GM19099 (cell line): ENCODE measurements around the gene KRIT1.

ENCODE experiments used
- POLR2A ChIP-seq: IDR thresholded peaks from 3 replicates; pipeline ENCODE4 v1.6.1; 2011; ENCODE audit warnings: low read depth; ENCODE audit not compliant: insufficient read length; ENCODE audit errors: extremely low read depth

Gene KRIT1

DNA sequence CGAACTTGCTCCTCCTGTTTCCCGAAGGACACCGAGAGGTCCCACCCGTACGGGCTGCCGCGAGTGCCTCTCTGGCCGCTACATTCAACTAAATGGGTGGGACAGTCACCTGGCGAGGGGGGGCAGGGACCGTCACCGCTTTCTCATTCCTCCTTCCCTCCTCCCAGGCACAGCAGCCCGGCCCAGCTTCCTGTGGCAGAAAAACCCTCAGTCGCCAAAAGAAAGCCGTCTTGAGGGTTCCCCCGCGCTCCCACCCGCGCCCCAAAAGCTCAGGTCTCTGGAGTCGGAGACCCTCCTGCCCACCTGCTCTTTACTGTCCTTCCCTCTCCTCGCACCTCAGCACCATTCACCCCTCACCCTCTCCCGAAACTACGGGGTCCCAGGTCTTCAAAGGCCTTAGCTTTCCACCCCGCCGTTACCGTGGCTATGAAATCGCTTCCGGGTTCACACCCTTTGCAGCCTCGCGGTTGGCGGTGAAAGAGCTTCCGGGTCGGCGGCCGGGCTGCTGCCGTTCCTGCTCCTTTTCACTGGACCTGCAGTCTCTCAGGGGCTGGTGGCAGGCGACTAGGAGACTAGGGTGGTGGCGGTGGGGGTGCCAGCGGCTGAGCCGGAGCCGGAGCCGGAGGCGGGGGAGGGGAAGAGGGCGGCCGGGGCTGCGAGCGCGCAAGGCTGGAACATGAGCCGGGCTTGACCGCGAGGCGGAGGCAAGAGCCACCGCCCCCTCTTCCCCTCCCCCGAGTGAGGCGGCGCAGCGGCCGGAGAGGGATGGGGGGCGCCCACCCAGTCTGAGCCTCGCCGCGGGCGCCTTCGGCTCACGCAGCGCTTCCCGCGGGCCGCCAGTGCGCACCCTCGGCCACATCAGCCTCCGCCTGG, at the start of gene KRIT1, which contains the start of gene ANKIB1:
KRIT1 (minus strand) TSS at position 428 of the 873 bp plus-strand sequence. CDS start 3,779 bp downstream, outside the sequence.
ANKIB1 (plus strand) TSS at position 488 of the 873 bp plus-strand sequence. CDS start 49,005 bp downstream, outside the sequence.
- peak; percentile 79 for TF ChIP-seq POLR2A

DNA sequence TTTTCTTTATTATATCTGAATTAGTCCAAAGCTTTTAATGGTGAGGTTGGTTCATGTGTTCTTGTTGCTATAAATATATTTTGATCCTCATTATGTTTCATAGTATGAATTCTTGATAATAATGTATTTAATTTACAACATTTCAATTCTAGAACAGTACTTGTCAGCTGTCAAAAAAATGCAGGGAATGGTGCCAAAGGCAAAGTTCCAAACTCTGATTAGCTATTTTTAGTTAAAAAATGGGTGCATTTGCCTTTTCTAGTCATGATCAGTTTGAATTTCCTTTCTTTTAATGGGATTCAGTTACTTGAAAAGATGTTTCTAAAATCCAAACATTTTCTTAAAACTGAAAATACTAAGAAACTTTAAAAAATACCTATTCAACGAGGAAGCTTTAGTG, 49.7 kb upstream of the KRIT1 start:
- TF ChIP-seq POLR2A, result no peak

DNA sequence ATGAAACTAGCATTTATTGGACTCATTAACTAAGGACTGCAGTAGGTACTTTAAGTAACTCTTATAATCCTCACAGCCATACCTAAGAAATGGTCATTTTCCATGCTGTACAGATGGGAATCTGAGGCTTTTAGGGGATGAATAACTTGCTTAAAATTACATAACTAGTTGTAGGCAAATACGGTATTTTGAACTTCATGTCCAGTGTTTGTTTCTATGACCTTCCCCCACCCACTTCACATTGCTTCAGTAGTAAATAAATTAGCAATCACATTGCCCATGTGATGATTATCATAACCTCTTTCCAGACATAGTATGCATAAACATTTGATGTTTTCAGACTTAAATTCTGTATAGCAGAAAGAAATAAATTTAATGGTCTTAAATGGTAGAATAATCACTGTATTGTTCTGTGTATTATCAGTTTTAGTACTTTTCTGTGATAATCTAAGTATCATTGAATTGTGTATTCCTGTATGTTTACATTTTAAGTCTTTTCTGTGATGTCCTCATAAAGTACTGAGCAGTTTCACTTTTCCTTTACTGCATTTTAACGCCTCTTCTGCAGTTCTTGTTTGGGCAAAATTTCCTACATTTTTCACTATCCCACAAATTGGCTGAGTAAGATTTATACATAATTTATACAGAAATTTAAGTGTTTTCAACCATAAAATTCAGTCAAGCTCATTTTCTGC, 48.3 kb upstream of the KRIT1 start:
- TF ChIP-seq POLR2A, result no peak

DNA sequence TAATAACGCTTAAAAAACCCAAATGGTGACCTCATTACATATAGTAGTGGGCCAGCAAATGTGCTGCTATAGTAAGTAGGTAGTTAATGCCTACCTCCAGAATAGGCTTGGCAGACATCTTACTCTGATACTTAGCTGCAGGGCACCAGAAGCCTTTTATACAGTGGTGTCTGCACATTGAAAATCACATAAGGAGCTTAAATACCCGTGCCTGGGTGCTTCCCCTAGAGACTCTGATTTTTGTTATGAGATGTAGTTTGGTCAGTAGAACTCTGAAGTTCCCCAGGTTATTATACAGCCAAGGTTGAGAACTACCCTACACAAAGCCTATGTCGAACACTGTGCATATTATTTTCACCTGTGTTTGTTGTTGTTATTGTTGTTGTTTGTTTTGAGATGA, 47.3 kb upstream of the KRIT1 start:
- no peak for TF ChIP-seq POLR2A

DNA sequence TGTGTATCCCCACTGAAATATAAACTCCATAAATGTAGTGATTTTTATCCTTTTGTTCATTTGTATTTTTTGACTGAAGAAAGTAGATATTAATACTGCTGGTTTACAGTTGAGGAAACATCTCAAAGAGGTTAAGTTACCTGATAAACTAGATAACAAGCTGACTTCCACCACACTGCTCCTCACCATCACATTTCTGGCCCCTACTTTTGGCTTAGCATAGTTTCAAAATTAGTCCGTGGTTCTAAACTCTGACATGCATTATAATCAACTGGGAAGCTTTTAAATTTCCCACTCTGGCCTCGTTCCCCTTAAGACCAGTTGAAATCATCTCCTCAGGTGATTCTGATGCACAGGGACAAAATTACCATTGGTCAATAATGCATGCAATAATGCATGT, 43.6 kb upstream of the KRIT1 start:
- no peak for TF ChIP-seq POLR2A

DNA sequence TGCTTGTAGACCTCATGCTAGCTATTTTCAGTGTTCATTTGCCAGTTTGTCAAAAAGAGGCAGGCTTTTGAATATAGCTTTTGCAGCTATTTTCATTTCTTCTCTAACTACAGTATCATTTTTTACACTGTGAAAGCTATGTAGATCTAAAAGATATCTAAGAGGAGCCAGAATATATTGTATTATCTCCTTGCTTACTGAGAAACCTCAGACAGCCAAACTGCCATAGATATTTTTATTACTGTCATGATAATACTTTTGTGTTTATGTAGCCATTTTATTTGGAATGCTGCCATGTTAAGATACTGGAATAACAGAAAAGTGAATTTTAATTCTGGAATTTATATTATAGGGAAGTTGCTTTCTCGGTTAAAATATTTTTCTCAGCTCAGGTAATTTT, 37.2 kb upstream of the KRIT1 start:
- TF ChIP-seq POLR2A, result no peak

DNA sequence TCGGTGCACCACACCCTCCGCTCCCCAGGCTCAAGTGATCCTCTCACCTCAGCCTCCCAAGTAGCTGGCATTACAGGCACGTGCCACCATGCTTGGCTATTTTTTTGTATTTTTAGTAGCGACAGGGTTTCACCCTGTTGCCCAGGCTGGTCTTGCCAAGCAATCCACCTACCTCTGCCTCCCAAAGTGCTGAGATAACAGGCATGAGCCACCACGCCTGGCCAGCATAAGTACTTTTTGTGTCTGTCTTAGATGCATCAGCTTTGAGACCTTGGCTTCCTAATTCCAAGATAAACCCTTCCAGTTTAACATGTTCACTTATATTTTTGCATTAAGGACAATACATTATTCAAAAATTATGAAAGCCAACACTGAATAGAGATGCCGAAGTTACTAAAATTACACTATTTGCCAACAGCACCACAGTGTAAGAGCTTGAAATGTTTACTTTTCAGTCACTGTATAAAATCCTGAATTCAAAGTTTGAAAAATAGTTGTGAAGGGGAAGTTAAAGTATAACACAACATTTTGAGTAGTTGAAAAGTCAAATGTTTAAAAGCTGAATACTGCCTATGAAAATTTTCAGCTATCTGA, 36.6 kb upstream of the KRIT1 start:
- TF ChIP-seq POLR2A, result no peak

DNA sequence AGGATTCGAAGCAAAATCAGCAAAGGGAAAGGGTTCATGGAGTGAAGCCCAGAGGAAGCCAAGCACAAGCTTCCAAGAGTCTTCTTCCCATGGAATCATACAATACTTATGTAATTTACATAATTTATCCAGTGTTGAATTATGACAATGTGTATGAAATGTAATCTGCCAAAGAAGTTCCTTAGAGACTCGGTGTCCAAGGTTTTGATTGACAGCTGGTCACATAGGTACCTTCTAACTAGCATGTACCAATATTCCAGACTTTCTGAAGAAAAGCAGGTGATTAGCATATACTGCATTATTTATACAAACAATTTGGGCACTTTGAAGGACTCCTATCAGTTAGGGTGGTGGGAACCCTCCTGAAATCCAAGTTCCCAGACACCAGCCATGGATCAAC, 35.3 kb upstream of the KRIT1 start:
- no peak for TF ChIP-seq POLR2A

DNA sequence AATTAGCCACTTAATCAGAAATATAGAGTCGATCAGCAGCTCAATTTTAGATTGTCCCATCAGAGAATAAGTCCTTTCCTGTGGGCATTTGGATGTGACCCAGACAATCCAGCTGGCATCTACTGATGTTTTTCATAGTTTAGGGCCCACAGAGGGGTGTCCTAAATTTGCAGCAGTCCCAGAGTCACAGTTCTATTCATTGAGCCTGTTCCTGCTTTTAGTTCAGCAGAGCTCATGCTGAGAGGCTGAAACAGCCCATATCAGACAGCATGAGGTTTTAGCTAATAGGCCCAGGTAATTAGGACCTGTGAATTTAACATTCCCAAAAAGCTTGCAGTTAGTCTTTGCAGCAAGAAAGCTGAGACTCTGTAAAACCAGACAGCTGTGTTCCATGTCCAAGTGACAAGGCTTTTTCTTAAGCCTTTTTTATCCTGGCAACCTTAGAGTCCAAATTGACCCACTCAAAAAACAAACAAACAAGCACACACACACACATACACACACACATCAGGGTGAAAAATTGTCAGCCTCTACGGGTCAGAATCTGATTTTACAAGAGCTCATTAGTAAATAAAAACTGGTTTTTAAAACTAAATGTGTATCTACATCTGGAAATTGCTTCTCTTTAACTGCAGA, 33.8 kb upstream of the KRIT1 start:
- TF ChIP-seq POLR2A, result no peak

DNA sequence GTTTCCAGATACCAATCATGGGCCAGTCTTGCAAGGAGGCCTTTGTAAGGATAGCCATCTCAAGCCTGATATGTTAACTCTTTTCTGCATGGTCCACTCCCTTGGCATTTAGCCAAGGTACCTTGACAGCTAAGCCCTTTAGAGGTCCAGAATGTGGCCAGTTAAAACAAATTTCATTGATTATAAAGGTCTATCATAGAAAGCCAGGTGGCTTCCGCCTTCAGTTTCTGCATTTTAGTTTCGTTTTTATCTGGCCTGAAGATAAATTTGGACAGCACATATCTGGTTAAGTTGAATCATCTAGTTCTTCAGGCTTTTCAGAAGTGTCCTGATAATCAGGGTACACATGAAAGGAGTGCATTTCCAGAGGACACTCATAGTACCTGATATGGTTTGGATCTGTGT, 30.7 kb upstream of the KRIT1 start:
- no peak for TF ChIP-seq POLR2A

DNA sequence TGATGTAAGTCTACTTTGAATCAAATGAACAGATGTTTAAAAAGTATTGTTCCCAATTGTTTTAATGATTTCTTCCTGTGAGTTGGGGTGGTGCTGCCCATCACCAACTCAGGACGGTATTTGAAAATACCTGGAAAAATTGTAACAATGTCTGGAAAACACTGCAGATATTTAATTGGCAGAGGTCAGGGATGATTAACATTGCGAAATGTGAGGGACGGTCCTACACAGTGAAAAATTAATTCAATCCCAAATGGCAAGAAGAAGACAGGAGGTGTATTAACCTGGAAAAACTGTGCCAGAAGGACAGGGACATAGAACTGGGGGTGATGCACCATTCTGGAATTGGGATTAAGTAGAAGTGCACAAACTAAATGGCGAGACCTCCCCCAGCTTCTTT, 29.6 kb upstream of the KRIT1 start:
- no peak for TF ChIP-seq POLR2A

DNA sequence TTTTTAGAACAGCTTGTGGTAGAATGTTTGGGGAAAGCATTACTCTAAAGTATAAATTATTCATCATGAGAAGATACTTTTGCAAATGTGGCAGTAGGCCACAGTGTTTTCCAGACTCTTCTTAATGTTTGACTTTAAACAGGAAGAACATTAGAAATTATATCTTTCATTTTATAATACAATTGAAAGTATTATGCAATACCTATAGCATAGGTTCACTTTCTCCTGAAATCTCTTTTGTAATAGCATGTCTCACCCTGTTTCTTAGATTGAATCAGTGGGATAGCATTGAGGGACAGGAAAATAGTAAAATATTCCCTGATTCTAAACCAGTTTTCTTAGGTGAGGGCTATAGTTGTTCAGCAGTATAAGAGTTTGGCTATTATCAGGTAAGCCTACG, 23.2 kb upstream of the KRIT1 start:
- no peak for TF ChIP-seq POLR2A

DNA sequence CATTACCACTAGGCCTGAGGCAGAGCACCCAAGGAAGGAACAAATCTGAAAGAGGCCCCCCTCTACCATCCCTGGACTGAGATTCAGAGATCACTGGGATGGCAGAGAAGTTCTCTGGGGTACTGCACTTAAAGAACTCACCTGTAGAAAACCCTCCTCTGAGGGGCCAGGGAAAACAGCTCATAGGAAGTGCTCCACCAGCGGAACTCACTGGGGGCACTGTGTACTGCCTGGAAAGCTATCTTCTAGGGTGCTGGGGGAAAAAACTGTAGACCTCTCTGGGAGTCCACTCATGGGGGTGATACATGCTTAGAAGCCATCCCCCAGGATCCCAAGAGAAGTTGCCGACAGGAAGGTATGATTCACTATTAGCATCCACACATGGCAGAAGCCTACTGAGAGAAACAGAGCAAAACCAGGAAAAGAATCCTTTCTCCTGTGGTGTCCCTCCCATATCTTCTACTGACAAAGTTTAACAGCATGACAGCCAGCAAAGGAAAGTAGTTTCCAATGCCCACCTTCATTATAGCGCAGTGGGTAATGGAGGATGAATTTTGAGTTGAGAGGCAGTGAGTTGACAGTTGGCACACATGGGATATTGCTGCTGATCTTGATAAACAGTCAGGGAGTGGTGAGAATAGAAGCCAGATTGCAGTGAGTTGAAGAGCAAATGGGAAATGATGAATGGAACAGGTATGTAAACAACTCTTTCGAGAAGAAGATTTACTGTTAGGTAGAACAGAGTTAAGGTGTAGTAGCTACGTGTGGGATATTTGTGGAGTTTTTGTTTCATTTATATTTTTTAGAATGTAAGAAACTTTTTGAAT, 20.9 kb upstream of the KRIT1 start:
- TF ChIP-seq POLR2A, result no peak

DNA sequence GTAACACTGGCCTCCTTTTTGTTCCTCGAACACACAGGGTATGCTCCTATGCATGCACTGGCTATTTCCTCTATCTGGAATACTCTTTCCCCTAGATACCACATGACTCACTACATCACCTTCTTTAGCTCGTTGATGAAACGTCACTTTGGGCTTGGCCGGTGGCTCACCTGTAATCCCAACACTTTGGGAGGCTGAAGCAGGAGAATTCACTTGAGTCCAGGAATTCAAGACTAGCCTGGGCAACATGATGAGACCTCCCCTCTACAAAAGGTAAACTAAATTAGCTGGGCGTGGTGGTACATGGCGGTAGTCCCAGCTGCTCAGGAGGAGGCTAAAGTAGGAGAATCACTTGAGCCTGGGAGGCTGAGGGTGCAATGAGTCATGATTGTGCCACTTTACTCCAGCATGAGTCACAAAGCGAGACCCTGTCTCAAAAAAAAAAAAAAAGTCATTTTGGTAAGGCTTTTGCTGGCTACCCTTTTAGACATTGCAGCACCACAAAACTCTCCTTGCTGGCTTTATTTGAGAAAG, 14.6 kb upstream of the KRIT1 start:
- TF ChIP-seq POLR2A, result no peak
